Measurements from ENCODE around the gene TTLL11.

TTLL11 gene

DNA sequence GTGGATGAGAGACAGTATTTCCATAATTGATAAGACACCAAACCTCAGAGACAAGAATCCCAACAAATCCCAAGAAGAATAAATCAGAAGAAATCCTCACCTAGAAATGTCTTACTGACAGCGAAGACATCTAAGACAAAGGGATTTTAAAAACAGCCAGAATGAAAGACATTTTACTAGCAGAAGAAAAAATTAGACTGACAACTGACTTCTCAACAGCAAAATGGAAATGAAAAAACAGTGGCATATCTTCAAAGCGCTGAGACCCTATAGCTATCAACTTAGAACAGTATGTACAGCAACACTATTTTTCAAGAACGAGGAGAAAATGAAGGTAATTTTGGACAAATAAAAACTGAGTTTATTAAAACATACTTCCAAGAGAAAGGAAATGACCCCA lies 16.3 kb downstream of the TTLL11 start:
- Histone ChIP-seq H3K14ac (ENCODE audit: low read length) (no peak overlapping the region), H3K9me3 (replicated peaks in 1 of 2; ENCODE audit: control insufficient read depth in 2 of 2, insufficient read depth in 1 of 2, low read depth in 1 of 2, low read length in 2 of 2) (peaks cover 2 to 3% of the 10 kb centered on the region in 2 donors), H3K4me1 (ENCODE audit: control insufficient read depth in 2 of 2, insufficient read depth in 1 of 2, low read depth in 1 of 2, low read length in 2 of 2) (no peaks in the 10 kb centered on the region), H3K18ac (ENCODE audit: low read length) (no peak overlapping the region), H2BK5ac (ENCODE audit: low read length) (no peak overlapping the region), H3K9ac (ENCODE audit: low read depth, low read length, poor library complexity) (no peak overlapping the region), H3K4me3 (ENCODE audit: low read length in 2 of 2) (no peak overlapping the region), H2AK5ac (ENCODE audit: low read depth, low read length) (no peak overlapping the region), H2BK12ac (ENCODE audit: low read length) (no peak overlapping the region), H3K27me3 (ENCODE audit: control insufficient read depth in 3 of 3, insufficient read depth in 3 of 3, low read depth in 1 of 3, low read length in 3 of 3) (no peaks in the 10 kb centered on the region), H3K27ac (replicated peaks; ENCODE audit: low read length) (no peak overlapping the region), H4K91ac (ENCODE audit: low read depth, low read length, poor library complexity) (no peak overlapping the region), H3K36me3 (replicated peaks in 1 of 2; ENCODE audit: control insufficient read depth in 2 of 2, insufficient read depth in 2 of 2, low read length in 2 of 2) (no peaks in the 10 kb centered on the region), H4K8ac (ENCODE audit: low read depth, low read length) (no peak overlapping the region), H2AFZ (ENCODE audit: low read length) (no peak overlapping the region), H3K4me2 (ENCODE audit: insufficient read depth, low read length, poor library complexity, severe bottlenecking) (no peak overlapping the region), H2BK15ac (ENCODE audit: low read length) (no peak overlapping the region), H3K79me1 (ENCODE audit: low read depth, low read length) (no peaks in the 10 kb centered on the region), H2BK120ac (ENCODE audit: low read depth, low read length) (no peak overlapping the region), H3K23ac (ENCODE audit: low read depth, low read length, poor library complexity) (no peak overlapping the region), H3K4ac (ENCODE audit: low read length) (no peak overlapping the region)
- WGBS, 2 donors (ENCODE audit: extremely low coverage in 2 of 2, insufficient read length in 2 of 2, insufficient replicate concordance in 1 of 2) = no CpG with 5 or more reads among the region's 3 CpGs
- no peak for DNase-seq (ENCODE audit: low spot score)

DNA sequence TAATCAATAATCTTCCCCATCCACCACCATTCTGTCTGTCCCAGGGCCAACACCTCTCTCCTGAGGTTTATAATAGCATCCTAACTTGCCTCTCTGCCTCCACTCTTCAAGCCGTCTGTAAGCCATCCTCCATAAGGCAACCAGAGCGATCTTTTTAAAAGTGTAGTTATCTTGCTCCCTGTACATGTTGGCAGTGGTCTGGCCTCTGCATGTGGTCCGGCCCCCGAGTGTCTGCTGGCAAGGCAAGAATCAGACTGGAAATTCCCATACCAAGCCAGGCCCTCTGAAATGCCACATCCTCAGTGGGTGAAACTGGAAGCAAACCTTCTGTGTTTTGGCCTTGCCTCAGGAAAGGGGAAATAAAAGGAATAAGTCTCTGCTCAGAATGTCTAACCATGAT lies 17.0 kb downstream of the TTLL11 start:
- Histone ChIP-seq H2AK5ac (ENCODE audit: low read depth, low read length) (no peak overlapping the region), H3K4ac (ENCODE audit: low read length) (no peak overlapping the region), H3K23ac (ENCODE audit: low read depth, low read length, poor library complexity) (no peak overlapping the region), H3K14ac (ENCODE audit: low read length) (no peak overlapping the region), H3K27me3 (ENCODE audit: control insufficient read depth in 3 of 3, insufficient read depth in 3 of 3, low read depth in 1 of 3, low read length in 3 of 3) (no peaks in the 10 kb centered on the region), H3K27ac (replicated peaks; ENCODE audit: low read length) (no peak overlapping the region), H4K8ac (ENCODE audit: low read depth, low read length) (no peak overlapping the region), H2BK15ac (ENCODE audit: low read length) (no peak overlapping the region), H3K9me3 (replicated peaks in 1 of 2; ENCODE audit: control insufficient read depth in 2 of 2, insufficient read depth in 1 of 2, low read depth in 1 of 2, low read length in 2 of 2) (peaks cover 2 to 3% of the 10 kb centered on the region in 2 donors), H2BK5ac (ENCODE audit: low read length) (no peak overlapping the region), H3K36me3 (replicated peaks in 1 of 2; ENCODE audit: control insufficient read depth in 2 of 2, insufficient read depth in 2 of 2, low read length in 2 of 2) (no peaks in the 10 kb centered on the region), H3K79me1 (ENCODE audit: low read depth, low read length) (no peaks in the 10 kb centered on the region), H3K4me1 (ENCODE audit: control insufficient read depth in 2 of 2, insufficient read depth in 1 of 2, low read depth in 1 of 2, low read length in 2 of 2) (peaks cover 0 to 2% of the 10 kb centered on the region in 2 donors), H3K9ac (ENCODE audit: low read depth, low read length, poor library complexity) (no peak overlapping the region), H3K4me3 (ENCODE audit: low read length in 2 of 2) (no peak overlapping the region), H2BK120ac (ENCODE audit: low read depth, low read length) (no peak overlapping the region), H3K4me2 (ENCODE audit: insufficient read depth, low read length, poor library complexity, severe bottlenecking) (no peak overlapping the region), H4K91ac (ENCODE audit: low read depth, low read length, poor library complexity) (no peak overlapping the region), H2BK12ac (ENCODE audit: low read length) (no peak overlapping the region), H2AFZ (ENCODE audit: low read length) (no peak overlapping the region), H3K18ac (ENCODE audit: low read length) (no peak overlapping the region)
- no peak for DNase-seq (ENCODE audit: low spot score)
- no CpG with 5 or more reads among the region's 4 CpGs for WGBS, 2 donors (ENCODE audit: extremely low coverage in 2 of 2, insufficient read length in 2 of 2, insufficient replicate concordance in 1 of 2)

GRCh38 chr9:122075135-122076030 lies 17.7 kb downstream of the TTLL11 start:
- Histone ChIP-seq H3K9ac (ENCODE audit: low read depth, low read length, poor library complexity) (no peak overlapping the region), H3K36me3 (replicated peaks in 1 of 2; ENCODE audit: control insufficient read depth in 2 of 2, insufficient read depth in 2 of 2, low read length in 2 of 2) (no peaks in the 10 kb centered on the region), H3K4me1 (ENCODE audit: control insufficient read depth in 2 of 2, insufficient read depth in 1 of 2, low read depth in 1 of 2, low read length in 2 of 2) (peaks cover 0 to 9% of the 10 kb centered on the region in 2 donors), H3K14ac (ENCODE audit: low read length) (no peak overlapping the region), H3K4me2 (ENCODE audit: insufficient read depth, low read length, poor library complexity, severe bottlenecking) (no peak overlapping the region), H2BK5ac (ENCODE audit: low read length) (no peak overlapping the region), H3K27me3 (ENCODE audit: control insufficient read depth in 3 of 3, insufficient read depth in 3 of 3, low read depth in 1 of 3, low read length in 3 of 3) (no peaks in the 10 kb centered on the region), H2BK120ac (ENCODE audit: low read depth, low read length) (no peak overlapping the region), H3K4me3 (ENCODE audit: low read length in 2 of 2) (no peak overlapping the region), H3K18ac (ENCODE audit: low read length) (no peak overlapping the region), H3K23ac (ENCODE audit: low read depth, low read length, poor library complexity) (no peak overlapping the region), H3K79me1 (ENCODE audit: low read depth, low read length) (no peaks in the 10 kb centered on the region), H2AK5ac (ENCODE audit: low read depth, low read length) (no peak overlapping the region), H4K8ac (ENCODE audit: low read depth, low read length) (no peak overlapping the region), H3K27ac (replicated peaks; ENCODE audit: low read length) (no peak overlapping the region), H2AFZ (ENCODE audit: low read length) (no peak overlapping the region), H3K9me3 (replicated peaks in 1 of 2; ENCODE audit: control insufficient read depth in 2 of 2, insufficient read depth in 1 of 2, low read depth in 1 of 2, low read length in 2 of 2) (peaks cover 2 to 3% of the 10 kb centered on the region in 2 donors), H4K91ac (ENCODE audit: low read depth, low read length, poor library complexity) (no peak overlapping the region), H2BK15ac (ENCODE audit: low read length) (no peak overlapping the region), H3K4ac (ENCODE audit: low read length) (no peak overlapping the region), H2BK12ac (ENCODE audit: low read length) (no peak overlapping the region)
- no peak for DNase-seq (ENCODE audit: low spot score)
- WGBS, 2 donors (ENCODE audit: extremely low coverage in 2 of 2, insufficient read length in 2 of 2, insufficient replicate concordance in 1 of 2) = no CpG with 5 or more reads among the region's 5 CpGs

- Histone ChIP-seq H3K27ac (replicated peaks; ENCODE audit: low read length) (no peak overlapping the region), H3K9ac (ENCODE audit: low read depth, low read length, poor library complexity) (no peak overlapping the region), H4K91ac (ENCODE audit: low read depth, low read length, poor library complexity) (no peak overlapping the region), H4K8ac (ENCODE audit: low read depth, low read length) (no peak overlapping the region), H2BK12ac (ENCODE audit: low read length) (no peak overlapping the region), H3K4me1 (ENCODE audit: control insufficient read depth in 2 of 2, insufficient read depth in 1 of 2, low read depth in 1 of 2, low read length in 2 of 2) (peaks cover 0 to 10% of the 10 kb centered on the region in 2 donors), H2AK5ac (ENCODE audit: low read depth, low read length) (no peak overlapping the region), H2BK120ac (ENCODE audit: low read depth, low read length) (no peak overlapping the region), H3K9me3 (replicated peaks in 1 of 2; ENCODE audit: control insufficient read depth in 2 of 2, insufficient read depth in 1 of 2, low read depth in 1 of 2, low read length in 2 of 2) (no peaks in the 10 kb centered on the region), H3K4me3 (ENCODE audit: low read length in 2 of 2) (no peak overlapping the region), H2BK5ac (ENCODE audit: low read length) (no peak overlapping the region), H2AFZ (ENCODE audit: low read length) (no peak overlapping the region), H2BK15ac (ENCODE audit: low read length) (no peak overlapping the region), H3K23ac (ENCODE audit: low read depth, low read length, poor library complexity) (no peak overlapping the region), H3K18ac (ENCODE audit: low read length) (no peak overlapping the region), H3K14ac (ENCODE audit: low read length) (no peak overlapping the region), H3K4ac (ENCODE audit: low read length) (no peak overlapping the region), H3K4me2 (ENCODE audit: insufficient read depth, low read length, poor library complexity, severe bottlenecking) (no peak overlapping the region), H3K79me1 (ENCODE audit: low read depth, low read length) (no peaks in the 10 kb centered on the region), H3K36me3 (replicated peaks in 1 of 2; ENCODE audit: control insufficient read depth in 2 of 2, insufficient read depth in 2 of 2, low read length in 2 of 2) (no peaks in the 10 kb centered on the region), H3K27me3 (ENCODE audit: control insufficient read depth in 3 of 3, insufficient read depth in 3 of 3, low read depth in 1 of 3, low read length in 3 of 3) (no peaks in the 10 kb centered on the region)
- no peak for DNase-seq (ENCODE audit: low spot score)
- WGBS, 2 donors (ENCODE audit: extremely low coverage in 2 of 2, insufficient read length in 2 of 2, insufficient replicate concordance in 1 of 2) = no CpG with 5 or more reads among the region's 3 CpGs
These were observed 21.4 kb downstream of the TTLL11 start for GRCh38 chr9:122071715-122072114.
